Breast epithelium (tissue), 4 donors: Measurements from ENCODE around the gene ALK. TPM values are rescaled to one million over a fixed set of nuclear protein-coding genes. Genes with fewer than 3 reads are reported as not detected.

Experiments used
- DNase-seq, 2 donors: peaks; one replicate each; pipeline ENCODE4 v3.0.0-alpha.2; 2019; ENCODE audit warnings: low spot score in 2 of 2
- H3K27ac ChIP-seq, 2 donors: fragments of 200-600 bp; sonication (generic) in 1 of 2; one replicate each; pipeline ENCODE4 v1.5.1; 2016 to 2019; ENCODE audit warnings: mild to moderate bottlenecking in 1 of 2
- H3K27me3 ChIP-seq, 2 donors: fragments of 200-600 bp; sonication (generic) in 1 of 2; one replicate each; pipeline versions ENCODE4 v1.5.1 to v1.6.0; 2017 to 2019; ENCODE audit warnings: control low read depth in 1 of 2, mild to moderate bottlenecking in 1 of 2
- H3K36me3 ChIP-seq: fragments of 200-600 bp; one replicate; pipeline ENCODE4 v1.5.1; 2019
- H3K4me1 ChIP-seq, 2 donors: fragments of 200-600 bp; sonication (generic); one replicate each; pipeline ENCODE4 v1.5.1; 2016 to 2019; ENCODE audit warnings: control low read depth in 1 of 2
- H3K4me3 ChIP-seq, 3 donors: fragments of 200-600 bp; sonication (generic); 1 replicate in 2 of 3; 2 replicates in 1 of 3; pipeline ENCODE4 v1.5.1; 2016 to 2019; ENCODE audit warnings: mild to moderate bottlenecking in 3 of 3, moderate library complexity in 2 of 3
- H3K9me3 ChIP-seq, 2 donors: fragments of 200-600 bp; sonication (generic) in 1 of 2; one replicate each; pipeline ENCODE4 v1.5.1; 2016 to 2019; ENCODE audit warnings: control low read depth in 1 of 2
- POLR2A ChIP-seq: fragments of 450-650 bp; IDR thresholded peaks from one replicate; pipeline ENCODE4 v1.6.1; 2016; ENCODE audit warnings: antibody characterized with exemption, mild to moderate bottlenecking, moderate library complexity
- POLR2AphosphoS5 ChIP-seq, 3 donors: sonication (generic); formaldehyde crosslinking; IDR thresholded peaks; one replicate each; pipeline ENCODE4 v1.6.1; 2017; ENCODE audit warnings: antibody characterized with exemption in 3 of 3
- intact Hi-C: fragments of 100-400 bp; cut with DNase I; formaldehyde crosslinking; loops from one replicate; pipeline ENCODE4 v1.15.1; 2023; ENCODE audit warnings: low total_unique reads
- total RNA-seq, 3 donors: library from RNA; depleted of rRNA; stranded (reverse); fragments of >200 nt; gene quantifications; one replicate each; pipeline ENCODE4 v1.1.0, GENCODE V29; 2016
- TF ChIP-seq, protein P1 (sequence below), 3 donors: fragments of 450-650 bp; IDR thresholded peaks; one replicate each; pipeline ENCODE4 v1.5.1; 2016 to 2017; ENCODE audit warnings: antibody characterized with exemption in 3 of 3, mild to moderate bottlenecking in 3 of 3, moderate library complexity in 3 of 3

The ALK gene
- total RNA-seq, 3 donors from 2014 or later = 0.33 to 5.6 (median 0.64) TPM

GRCh38 chr2:29612568-29612967, 308.8 kb downstream of the ALK start:
- H3K27ac ChIP-seq = no peak overlapping the region
- H3K4me3 ChIP-seq = no peak overlapping the region
- H3K36me3 ChIP-seq = no peaks in the 10 kb centered on the region
- no peak for DNase-seq
- H3K27me3 ChIP-seq = no peaks in the 10 kb centered on the region
- no peaks in the 10 kb centered on the region for H3K4me1 ChIP-seq
- TF ChIP-seq, protein P1, sequence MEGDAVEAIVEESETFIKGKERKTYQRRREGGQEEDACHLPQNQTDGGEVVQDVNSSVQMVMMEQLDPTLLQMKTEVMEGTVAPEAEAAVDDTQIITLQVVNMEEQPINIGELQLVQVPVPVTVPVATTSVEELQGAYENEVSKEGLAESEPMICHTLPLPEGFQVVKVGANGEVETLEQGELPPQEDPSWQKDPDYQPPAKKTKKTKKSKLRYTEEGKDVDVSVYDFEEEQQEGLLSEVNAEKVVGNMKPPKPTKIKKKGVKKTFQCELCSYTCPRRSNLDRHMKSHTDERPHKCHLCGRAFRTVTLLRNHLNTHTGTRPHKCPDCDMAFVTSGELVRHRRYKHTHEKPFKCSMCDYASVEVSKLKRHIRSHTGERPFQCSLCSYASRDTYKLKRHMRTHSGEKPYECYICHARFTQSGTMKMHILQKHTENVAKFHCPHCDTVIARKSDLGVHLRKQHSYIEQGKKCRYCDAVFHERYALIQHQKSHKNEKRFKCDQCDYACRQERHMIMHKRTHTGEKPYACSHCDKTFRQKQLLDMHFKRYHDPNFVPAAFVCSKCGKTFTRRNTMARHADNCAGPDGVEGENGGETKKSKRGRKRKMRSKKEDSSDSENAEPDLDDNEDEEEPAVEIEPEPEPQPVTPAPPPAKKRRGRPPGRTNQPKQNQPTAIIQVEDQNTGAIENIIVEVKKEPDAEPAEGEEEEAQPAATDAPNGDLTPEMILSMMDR (IDR thresholded peaks at IDR 0.05) = no peak
- TF ChIP-seq POLR2A (no peak), POLR2AphosphoS5 (IDR thresholded peaks at IDR 0.05) (no peak)
- H3K9me3 ChIP-seq = no peaks in the 10 kb centered on the region
- intact Hi-C loops = no loop called here

DNA sequence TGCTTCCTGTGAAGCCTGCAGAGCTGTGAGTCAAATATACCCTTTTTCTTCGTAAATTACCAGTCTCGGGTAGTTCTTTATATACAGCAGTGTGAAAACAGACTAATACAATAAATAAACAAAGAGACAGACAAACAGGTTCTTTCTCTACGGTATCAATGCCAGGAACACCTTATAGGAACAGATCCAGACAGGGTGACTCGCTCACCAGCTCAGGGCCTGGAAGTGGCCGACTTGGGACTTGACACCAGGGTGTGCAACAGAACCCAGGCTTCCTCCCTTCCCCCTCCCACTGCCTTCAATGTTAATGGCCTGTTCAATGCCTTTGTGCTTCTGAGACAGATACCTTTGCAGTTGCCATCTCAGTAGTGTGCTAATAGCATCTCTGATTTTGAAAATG, 309.5 kb downstream of the ALK start:
- Histone ChIP-seq H3K4me1 (no peaks in the 10 kb centered on the region), H3K36me3 (no peaks in the 10 kb centered on the region), H3K27ac (no peak overlapping the region), H3K27me3 (no peaks in the 10 kb centered on the region), H3K9me3 (no peaks in the 10 kb centered on the region), H3K4me3 (no peak overlapping the region)
- no peak for DNase-seq
- intact Hi-C loops = no loop called here
- TF ChIP-seq POLR2AphosphoS5 (IDR thresholded peaks at IDR 0.05) = no peak
- no peak for TF ChIP-seq POLR2A
- TF ChIP-seq, protein P1 (IDR thresholded peaks at IDR 0.05) = no peak

GRCh38 chr2:29611261-29611660, 310.1 kb downstream of the ALK start:
- intact Hi-C loops = no loop called here
- Histone ChIP-seq H3K4me3 (no peak overlapping the region), H3K36me3 (no peaks in the 10 kb centered on the region), H3K9me3 (no peaks in the 10 kb centered on the region), H3K27ac (no peak overlapping the region), H3K27me3 (no peaks in the 10 kb centered on the region), H3K4me1 (no peaks in the 10 kb centered on the region)
- no peak for TF ChIP-seq POLR2AphosphoS5 (IDR thresholded peaks at IDR 0.05)
- no peak for DNase-seq

DNA sequence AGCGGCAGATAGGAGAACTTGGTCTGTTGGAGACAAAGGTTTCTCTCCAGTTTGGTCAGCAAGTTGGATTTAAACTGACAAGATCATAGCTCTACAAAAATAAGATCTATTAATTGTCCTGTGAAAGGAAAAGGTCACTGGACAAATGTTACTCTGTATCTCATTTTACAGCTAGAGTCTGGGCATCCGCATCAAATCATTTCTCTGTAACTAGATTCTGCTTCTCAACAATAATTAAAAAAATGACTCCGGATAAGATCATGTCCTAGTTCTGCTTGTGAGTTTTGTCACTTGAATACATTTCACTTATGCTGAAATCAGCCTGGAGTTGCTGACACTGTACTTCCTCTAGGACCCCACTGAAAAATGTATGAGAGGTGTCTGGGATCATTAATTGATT, 310.8 kb downstream of the ALK start:
- H3K27me3 ChIP-seq = no peaks in the 10 kb centered on the region
- TF ChIP-seq POLR2AphosphoS5 (IDR thresholded peaks at IDR 0.05) = no peak
- no peak for TF ChIP-seq POLR2A
- TF ChIP-seq, protein P1 (IDR thresholded peaks at IDR 0.05) = no peak
- H3K27ac ChIP-seq = no peak overlapping the region
- no peaks in the 10 kb centered on the region for H3K36me3 ChIP-seq
- no peaks in the 10 kb centered on the region for H3K9me3 ChIP-seq
- no peak overlapping the region for H3K4me3 ChIP-seq
- intact Hi-C loops = no loop called here
- no peaks in the 10 kb centered on the region for H3K4me1 ChIP-seq
- DNase-seq = no peak

DNA sequence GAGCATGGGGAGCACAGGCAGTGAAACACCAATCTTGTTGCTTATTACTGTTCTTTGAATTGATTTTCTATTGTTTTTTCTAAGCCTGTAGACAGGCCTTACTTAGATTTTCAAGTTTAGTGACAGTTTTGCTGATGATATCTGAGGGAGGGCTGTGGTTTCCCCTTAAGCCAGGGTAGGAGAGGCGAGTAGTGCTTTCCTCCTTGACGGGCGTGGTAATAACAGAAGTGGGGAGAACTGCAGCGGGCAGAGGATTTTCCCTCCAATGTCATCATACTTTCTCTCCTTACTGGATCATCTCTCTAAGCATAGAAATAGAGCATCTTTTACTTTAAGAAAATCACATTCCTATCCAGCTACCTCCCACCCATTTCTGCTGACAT, 314.4 kb downstream of the ALK start:
- intact Hi-C loops = no loop called here
- Histone ChIP-seq H3K4me3 (no peak overlapping the region), H3K36me3 (no peaks in the 10 kb centered on the region), H3K27me3 (no peaks in the 10 kb centered on the region), H3K27ac (no peak overlapping the region), H3K4me1 (no peaks in the 10 kb centered on the region), H3K9me3 (no peaks in the 10 kb centered on the region)
- no peak for DNase-seq
- no peak for TF ChIP-seq POLR2A
- TF ChIP-seq POLR2AphosphoS5 (IDR thresholded peaks at IDR 0.05) = no peak
- TF ChIP-seq, protein P1 (IDR thresholded peaks at IDR 0.05) = no peak
